Measurements from ENCODE around the gene GIMAP2.

Gene GIMAP2

GRCh38 chr7:150686030-150686631 is 625 bp downstream of the GIMAP2 start:
- TF ChIP-seq TAF1 (IDR thresholded peaks at IDR 0.05; ENCODE audit: borderline replicate concordance, low read depth, low read length) (no peak; the same call in 1 of the 2 replicates), POLR2A (IDR thresholded peaks at IDR 0.05; ENCODE audit: low read depth, low read length) (peak; percentile 18; the same call in 1 of the 2 replicates)
- FAIRE-seq: peak; percentile 92
- no peak for DNase-seq (ENCODE audit: insufficient read length)

- FAIRE-seq (no peak), DNase-seq (ENCODE audit: insufficient read length) (no peak)
Observed at GRCh38 chr7:150688630-150689029, 3.1 kb downstream of the GIMAP2 start.

GRCh38 chr7:150695654-150696053 is 10.1 kb downstream of the GIMAP2 start:
- FAIRE-seq (no peak), DNase-seq (ENCODE audit: insufficient read length) (no peak)
- TF ChIP-seq TAF1 (IDR thresholded peaks at IDR 0.05; ENCODE audit: borderline replicate concordance, low read depth, low read length) (no peak), POLR2A (IDR thresholded peaks at IDR 0.05; ENCODE audit: low read depth, low read length) (no peak), POLR2AphosphoS5 (IDR thresholded peaks at IDR 0.05; ENCODE audit: low read depth, low read length) (no peak)

More at GRCh38 chr7:150688630-150689029, 3.1 kb downstream of the GIMAP2 start:
- no peak for TF ChIP-seq POLR2A (IDR thresholded peaks at IDR 0.05; ENCODE audit: low read depth, low read length)
- TF ChIP-seq TAF1 (IDR thresholded peaks at IDR 0.05; ENCODE audit: borderline replicate concordance, low read depth, low read length): no peak
- no peak for TF ChIP-seq POLR2AphosphoS5 (IDR thresholded peaks at IDR 0.05; ENCODE audit: low read depth, low read length)

GRCh38 chr7:150703209-150703608 is 17.7 kb downstream of the GIMAP2 start:
- no peak for TF ChIP-seq TAF1 (IDR thresholded peaks at IDR 0.05; ENCODE audit: borderline replicate concordance, low read depth, low read length)
- TF ChIP-seq POLR2AphosphoS5 (IDR thresholded peaks at IDR 0.05; ENCODE audit: low read depth, low read length): no peak
- TF ChIP-seq POLR2A (IDR thresholded peaks at IDR 0.05; ENCODE audit: low read depth, low read length): no peak
- FAIRE-seq: no peak

GRCh38 chr7:150715293-150715692 is 29.8 kb downstream of the GIMAP2 start:
- TF ChIP-seq POLR2AphosphoS5 (IDR thresholded peaks at IDR 0.05; ENCODE audit: low read depth, low read length) (no peak), TAF1 (IDR thresholded peaks at IDR 0.05; ENCODE audit: borderline replicate concordance, low read depth, low read length) (no peak), POLR2A (IDR thresholded peaks at IDR 0.05; ENCODE audit: low read depth, low read length) (no peak)
- no peak for DNase-seq (ENCODE audit: insufficient read length)
- no peak for FAIRE-seq

More at GRCh38 chr7:150703209-150703608, 17.7 kb downstream of the GIMAP2 start:
- no peak for DNase-seq (ENCODE audit: insufficient read length)

GRCh38 chr7:150715738-150716137 is 30.2 kb downstream of the GIMAP2 start:
- FAIRE-seq (no peak), DNase-seq (ENCODE audit: insufficient read length) (no peak)
- TF ChIP-seq POLR2AphosphoS5 (IDR thresholded peaks at IDR 0.05; ENCODE audit: low read depth, low read length): no peak
- no peak for TF ChIP-seq POLR2A (IDR thresholded peaks at IDR 0.05; ENCODE audit: low read depth, low read length)
- TF ChIP-seq TAF1 (IDR thresholded peaks at IDR 0.05; ENCODE audit: borderline replicate concordance, low read depth, low read length): no peak

GRCh38 chr7:150716368-150716767 is 30.9 kb downstream of the GIMAP2 start, which contains the start of gene GIMAP1:
Gene GIMAP1, plus strand, starts transcription at chr7:150716613. Its CDS starts 2,435 bp downstream, at chr7:150719048.
- FAIRE-seq (no peak), DNase-seq (ENCODE audit: insufficient read length) (no peak)
- TF ChIP-seq POLR2AphosphoS5 (IDR thresholded peaks at IDR 0.05; ENCODE audit: low read depth, low read length) (peak; percentile 51; the same call in 1 of the 2 replicates), TAF1 (IDR thresholded peaks at IDR 0.05; ENCODE audit: borderline replicate concordance, low read depth, low read length) (no peak; the same call in 1 of the 2 replicates), POLR2A (IDR thresholded peaks at IDR 0.05; ENCODE audit: low read depth, low read length) (peak; percentile 65; the same call in 1 of the 2 replicates)

GRCh38 chr7:150716939-150717338 is 31.4 kb downstream of the GIMAP2 start:
- DNase-seq (ENCODE audit: insufficient read length): no peak
- TF ChIP-seq POLR2AphosphoS5 (IDR thresholded peaks at IDR 0.05; ENCODE audit: low read depth, low read length) (no peak), TAF1 (IDR thresholded peaks at IDR 0.05; ENCODE audit: borderline replicate concordance, low read depth, low read length) (no peak), POLR2A (IDR thresholded peaks at IDR 0.05; ENCODE audit: low read depth, low read length) (no peak)
- FAIRE-seq: peak; percentile 78

- FAIRE-seq (peak; percentile 33), DNase-seq (ENCODE audit: insufficient read length) (no peak)
- TF ChIP-seq TAF1 (IDR thresholded peaks at IDR 0.05; ENCODE audit: borderline replicate concordance, low read depth, low read length): no peak
- TF ChIP-seq POLR2A (IDR thresholded peaks at IDR 0.05; ENCODE audit: low read depth, low read length): no peak
- TF ChIP-seq POLR2AphosphoS5 (IDR thresholded peaks at IDR 0.05; ENCODE audit: low read depth, low read length): no peak
Observed at GRCh38 chr7:150717814-150718420, 32.4 kb downstream of the GIMAP2 start.

GRCh38 chr7:150719436-150719835 is 33.9 kb downstream of the GIMAP2 start:
- TF ChIP-seq POLR2A (IDR thresholded peaks at IDR 0.05; ENCODE audit: low read depth, low read length): no peak
- TF ChIP-seq TAF1 (IDR thresholded peaks at IDR 0.05; ENCODE audit: borderline replicate concordance, low read depth, low read length): no peak
- TF ChIP-seq POLR2AphosphoS5 (IDR thresholded peaks at IDR 0.05; ENCODE audit: low read depth, low read length): no peak
- FAIRE-seq (no peak), DNase-seq (ENCODE audit: insufficient read length) (no peak)

- TF ChIP-seq TAF1 (IDR thresholded peaks at IDR 0.05; ENCODE audit: borderline replicate concordance, low read depth, low read length) (no peak), POLR2A (IDR thresholded peaks at IDR 0.05; ENCODE audit: low read depth, low read length) (no peak), POLR2AphosphoS5 (IDR thresholded peaks at IDR 0.05; ENCODE audit: low read depth, low read length) (no peak)
- no peak for FAIRE-seq
Observed at GRCh38 chr7:150719960-150720891, 34.7 kb downstream of the GIMAP2 start.

More at GRCh38 chr7:150719960-150720891, 34.7 kb downstream of the GIMAP2 start:
- DNase-seq (ENCODE audit: insufficient read length): no peak
